PC-9 (cell line): Measurements from ENCODE around the gene SFT2D1. TPM values are rescaled to one million over a fixed set of nuclear protein-coding genes. Genes with fewer than 3 reads are reported as not detected.

ENCODE experiments used
- BruUV-seq: library from RNA; stranded (reverse); fragments of 400-500 nt; replicated peaks from 2 replicates; lab custom pipeline; 2021; lab: Mats Ljungman, UMichigan
- CTCF ChIA-PET: fragments of 300-600 bp; sonication (Branson Sonifier 250); formaldehyde crosslinking; loops from one replicate; lab custom pipeline; 2022; ENCODE audit warnings: antibody characterized with exemption; lab: Charles Lee
- POLR2A ChIA-PET: fragments of 300-600 bp; sonication (Branson Sonifier 250); formaldehyde crosslinking; loops from one replicate; lab custom pipeline; 2022; ENCODE audit warnings: antibody characterized with exemption; ENCODE audit not compliant: unreplicated experiment; lab: Charles Lee
- DNase-seq, 2 experiments: peaks; one replicate each; pipeline versions ENCODE4 v3.0.0 to v3.0.0-alpha.2; 2015 to 2022; ENCODE audit warnings: mixed read lengths in 1 of 2
- H2AFZ ChIP-seq: fragments of 200-600 bp; sonication (generic); 2 replicates; pipeline ENCODE4 v1.8.1; 2017; ENCODE audit warnings: antibody characterized with exemption
- H3F3A ChIP-seq: fragments of 200-600 bp; sonication (generic); 2 replicates; pipeline ENCODE4 v1.8.1; 2017; ENCODE audit warnings: antibody characterized with exemption, mild to moderate bottlenecking, low read depth; ENCODE audit not compliant: insufficient read depth
- H3K27ac ChIP-seq: fragments of 200-600 bp; sonication (generic); 2 replicates; pipeline ENCODE4 v1.6.1; 2016; ENCODE audit warnings: mixed run types
- H3K27me3 ChIP-seq: fragments of 200-600 bp; sonication (generic); 2 replicates; pipeline ENCODE4 v1.6.1; 2016; ENCODE audit warnings: low read depth, mixed run types; ENCODE audit not compliant: insufficient read depth
- H3K36me3 ChIP-seq: fragments of 200-600 bp; sonication (generic); 2 replicates; pipeline ENCODE4 v1.6.1; 2016; ENCODE audit warnings: low read depth, mixed run types
- H3K4me1 ChIP-seq: fragments of 200-600 bp; sonication (generic); replicated peaks from 2 replicates; pipeline ENCODE4 v1.6.1; 2016; ENCODE audit warnings: mixed run types; ENCODE audit not compliant: insufficient read depth
- H3K4me2 ChIP-seq: fragments of 200-600 bp; sonication (generic); 2 replicates; pipeline ENCODE4 v1.6.1; 2017; ENCODE audit warnings: mixed run types
- H3K4me3 ChIP-seq: fragments of 200-600 bp; sonication (generic); 2 replicates; pipeline ENCODE4 v1.6.1; 2016; ENCODE audit warnings: mixed run types
- H3K79me2 ChIP-seq: fragments of 200-600 bp; sonication (generic); 2 replicates; pipeline ENCODE4 v1.6.1; 2017; ENCODE audit warnings: low read depth, mixed run types
- H3K9me2 ChIP-seq: fragments of 200-600 bp; sonication (generic); 2 replicates; pipeline ENCODE4 v1.8.1; 2017; ENCODE audit warnings: mild to moderate bottlenecking; ENCODE audit not compliant: insufficient read depth
- H3K9me3 ChIP-seq: fragments of 200-600 bp; sonication (generic); 2 replicates; pipeline ENCODE4 v1.8.1; 2016; ENCODE audit warnings: low read depth; ENCODE audit not compliant: insufficient read depth
- H4K20me1 ChIP-seq: fragments of 200-600 bp; sonication (generic); 2 replicates; pipeline ENCODE4 v1.8.1; 2017; ENCODE audit not compliant: insufficient read depth
- CTCF ChIP-seq: fragments of 200-600 bp; sonication (generic); conservative IDR thresholded peaks from 2 replicates; pipeline ENCODE4 v1.6.1; 2017; ENCODE audit warnings: mixed run types, antibody characterized with exemption, mild to moderate bottlenecking, moderate library complexity
- EZH2 ChIP-seq: fragments of 200-600 bp; sonication (generic); IDR thresholded peaks from 2 replicates; pipeline ENCODE4 v1.8.0; 2017; ENCODE audit warnings: antibody characterized with exemption, low read depth
- intact Hi-C: fragments of 100-400 bp; cut with micrococcal nuclease; formaldehyde crosslinking; loops from one replicate; pipeline ENCODE4 v1.10.0; 2022; ENCODE audit not compliant: unreplicated experiment
- total RNA-seq: library from RNA; stranded (reverse); gene quantifications from 2 replicates; pipeline ENCODE4 v1.2.3, GENCODE V29; 2021

Gene SFT2D1
- total RNA-seq, 1 experiment from 2014 or later: 39.9 TPM

- no peak for TF ChIP-seq CTCF
- no peak for TF ChIP-seq EZH2
- Histone ChIP-seq H3K4me1 (0 out of 2 replicates have a peak, but pooled peaks cover 5% of the 10 kb centered on the region), H3K79me2 (no peaks in the 10 kb centered on the region), H4K20me1 (no peaks in the 10 kb centered on the region), H3K4me3 (no peak overlapping the region), H3K36me3 (no peaks in the 10 kb centered on the region), H2AFZ (no peak overlapping the region), H3F3A (no peaks in the 10 kb centered on the region), H3K9me2 (no peaks in the 10 kb centered on the region), H3K4me2 (no peak overlapping the region), H3K9me3 (no peaks in the 10 kb centered on the region), H3K27ac (no peak overlapping the region), H3K27me3 (peaks cover 17% of the 10 kb centered on the region)
- ChIA-PET POLR2A (no interaction called here), CTCF (no interaction called here)
- intact Hi-C loops: no loop called here
- no TSS peak for BruUV-seq
- no peak for DNase-seq
Observed at GRCh38 chr6:166354143-166354542, 11.8 kb upstream of the SFT2D1 start.

GRCh38 chr6:166353507-166353906, 11.2 kb upstream of the SFT2D1 start:
- Histone ChIP-seq H4K20me1 (no peaks in the 10 kb centered on the region), H3K4me2 (no peak overlapping the region), H3K9me3 (no peaks in the 10 kb centered on the region), H3K27me3 (peaks cover 17% of the 10 kb centered on the region), H3K79me2 (no peaks in the 10 kb centered on the region), H3K4me1 (0 out of 2 replicates have a peak, but pooled peaks cover 5% of the 10 kb centered on the region), H2AFZ (no peak overlapping the region), H3K27ac (no peak overlapping the region), H3K9me2 (no peaks in the 10 kb centered on the region), H3K36me3 (no peaks in the 10 kb centered on the region), H3F3A (no peaks in the 10 kb centered on the region), H3K4me3 (no peak overlapping the region)
- TF ChIP-seq EZH2 (no peak), CTCF (no peak)
- intact Hi-C loops: no loop called here
- no TSS peak for BruUV-seq
- no peak for DNase-seq
- POLR2A ChIA-PET: no interaction called here
- CTCF ChIA-PET: no interaction called here

GRCh38 chr6:166352923-166353322, 10.6 kb upstream of the SFT2D1 start:
- BruUV-seq: no TSS peak
- DNase-seq: no peak
- ChIA-PET CTCF (no interaction called here), POLR2A (no interaction called here)
- no peak overlapping the region for H2AFZ ChIP-seq
- H3K4me3 ChIP-seq: no peak overlapping the region
- no peaks in the 10 kb centered on the region for H3K9me2 ChIP-seq
- peaks cover 17% of the 10 kb centered on the region for H3K27me3 ChIP-seq
- no peak for TF ChIP-seq CTCF
- TF ChIP-seq EZH2: no peak
- H3K79me2 ChIP-seq: no peaks in the 10 kb centered on the region
- no peak overlapping the region for H3K27ac ChIP-seq
- no peaks in the 10 kb centered on the region for H3K36me3 ChIP-seq
- no peaks in the 10 kb centered on the region for H4K20me1 ChIP-seq
- intact Hi-C loops: no loop called here
- H3K4me2 ChIP-seq: no peak overlapping the region
- H3K9me3 ChIP-seq: no peaks in the 10 kb centered on the region
- H3F3A ChIP-seq: no peaks in the 10 kb centered on the region
- 0 out of 2 replicates have a peak, but pooled peaks cover 5% of the 10 kb centered on the region for H3K4me1 ChIP-seq
